Measurements from ENCODE around the gene SEMA3E. TPM values are rescaled to one million over a fixed set of nuclear protein-coding genes. Genes with fewer than 3 reads are reported as not detected.

SEMA3E gene
- total RNA-seq, 1 donor from 2014 or later: 1.3 TPM

DNA sequence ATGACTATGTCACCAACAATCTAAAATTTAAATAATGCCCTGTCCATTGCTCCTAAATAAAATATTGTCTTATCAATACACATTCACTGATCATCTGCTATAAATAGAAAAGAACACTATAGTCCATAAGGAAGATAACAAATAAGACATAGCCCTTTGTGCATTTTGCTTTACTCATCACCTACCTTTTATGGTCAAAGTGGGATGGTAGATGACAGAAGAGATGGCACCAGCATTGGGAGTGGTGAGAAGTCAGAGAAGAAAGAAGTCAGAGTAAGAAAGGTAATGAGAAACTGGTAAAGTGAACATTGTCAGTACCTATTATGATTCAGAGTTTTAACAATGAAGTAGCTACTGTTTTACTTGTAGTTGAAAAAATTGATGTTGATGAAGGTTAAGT, 31.1 kb downstream of the SEMA3E start:
- Mint-ChIP-seq H3K27me3 (ENCODE audit: low read depth) (no peaks in the 10 kb centered on the region), H3K4me1 (no peaks in the 10 kb centered on the region), H3K9me3 (peaks cover 14% of the 10 kb centered on the region), H3K36me3 (no peaks in the 10 kb centered on the region), H3K4me3 (no peak overlapping the region), H3K27ac (no peak overlapping the region)
- no peak for DNase-seq (ENCODE audit: low spot score in 2 of 2, unreplicated experiment in 2 of 2)
- TF ChIP-seq, protein P1, sequence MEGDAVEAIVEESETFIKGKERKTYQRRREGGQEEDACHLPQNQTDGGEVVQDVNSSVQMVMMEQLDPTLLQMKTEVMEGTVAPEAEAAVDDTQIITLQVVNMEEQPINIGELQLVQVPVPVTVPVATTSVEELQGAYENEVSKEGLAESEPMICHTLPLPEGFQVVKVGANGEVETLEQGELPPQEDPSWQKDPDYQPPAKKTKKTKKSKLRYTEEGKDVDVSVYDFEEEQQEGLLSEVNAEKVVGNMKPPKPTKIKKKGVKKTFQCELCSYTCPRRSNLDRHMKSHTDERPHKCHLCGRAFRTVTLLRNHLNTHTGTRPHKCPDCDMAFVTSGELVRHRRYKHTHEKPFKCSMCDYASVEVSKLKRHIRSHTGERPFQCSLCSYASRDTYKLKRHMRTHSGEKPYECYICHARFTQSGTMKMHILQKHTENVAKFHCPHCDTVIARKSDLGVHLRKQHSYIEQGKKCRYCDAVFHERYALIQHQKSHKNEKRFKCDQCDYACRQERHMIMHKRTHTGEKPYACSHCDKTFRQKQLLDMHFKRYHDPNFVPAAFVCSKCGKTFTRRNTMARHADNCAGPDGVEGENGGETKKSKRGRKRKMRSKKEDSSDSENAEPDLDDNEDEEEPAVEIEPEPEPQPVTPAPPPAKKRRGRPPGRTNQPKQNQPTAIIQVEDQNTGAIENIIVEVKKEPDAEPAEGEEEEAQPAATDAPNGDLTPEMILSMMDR (IDR thresholded peaks at IDR 0.05; ENCODE audit: unreplicated experiment): no peak

DNA sequence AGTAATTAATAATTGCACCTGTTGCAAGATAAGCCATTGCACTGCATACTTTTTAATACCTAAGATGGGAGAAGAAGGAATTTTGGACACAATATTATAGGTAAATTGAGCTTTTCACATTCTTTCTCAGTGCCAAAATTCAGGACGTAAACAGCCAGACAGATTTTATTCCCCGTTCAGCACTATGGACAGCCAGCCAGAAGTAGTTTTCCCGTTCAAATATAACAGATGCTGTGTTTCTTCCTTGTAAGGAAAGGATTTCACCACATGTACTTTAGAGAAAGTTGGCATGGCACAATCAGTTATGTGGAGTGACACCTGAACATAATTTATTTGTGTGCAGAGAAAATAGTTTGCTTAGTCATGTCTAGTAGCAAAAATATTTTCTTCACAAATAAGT, 34.8 kb downstream of the SEMA3E start:
- no peak for DNase-seq (ENCODE audit: low spot score in 2 of 2, unreplicated experiment in 2 of 2)
- no peaks in the 10 kb centered on the region for H3K27me3 Mint-ChIP-seq (ENCODE audit: low read depth)
- no peak overlapping the region for H3K27ac Mint-ChIP-seq
- H3K4me1 Mint-ChIP-seq: peaks cover 2% of the 10 kb centered on the region
- no peak overlapping the region for H3K4me3 Mint-ChIP-seq
- H3K36me3 Mint-ChIP-seq: no peaks in the 10 kb centered on the region
- TF ChIP-seq, protein P1 (IDR thresholded peaks at IDR 0.05; ENCODE audit: unreplicated experiment): no peak
- no peaks in the 10 kb centered on the region for H3K9me3 Mint-ChIP-seq

DNA sequence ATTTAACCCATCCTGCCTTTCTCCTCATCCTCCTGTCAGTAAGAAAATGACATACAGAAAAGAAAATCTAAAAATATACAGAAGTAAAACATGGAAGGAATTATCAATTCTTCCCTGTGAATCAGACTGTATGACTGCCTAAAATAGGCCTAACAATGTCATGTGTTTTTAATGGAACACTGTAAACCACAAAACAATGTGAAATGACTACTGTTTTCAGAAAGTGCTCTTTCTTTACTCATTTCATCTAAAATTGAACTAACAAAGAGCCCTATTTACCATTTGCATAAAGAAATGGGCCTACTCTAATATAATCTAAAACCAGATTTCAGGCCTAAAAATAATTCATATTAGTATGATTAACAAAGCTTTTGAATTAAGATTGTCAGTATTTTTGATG, 35.7 kb downstream of the SEMA3E start:
- Mint-ChIP-seq H3K9me3 (no peaks in the 10 kb centered on the region), H3K36me3 (no peaks in the 10 kb centered on the region), H3K27me3 (ENCODE audit: low read depth) (no peaks in the 10 kb centered on the region), H3K4me1 (peaks cover 2% of the 10 kb centered on the region), H3K4me3 (no peak overlapping the region), H3K27ac (no peak overlapping the region)
- no peak for DNase-seq (ENCODE audit: low spot score in 2 of 2, unreplicated experiment in 2 of 2)
- TF ChIP-seq, protein P1 (IDR thresholded peaks at IDR 0.05; ENCODE audit: unreplicated experiment): no peak

DNA sequence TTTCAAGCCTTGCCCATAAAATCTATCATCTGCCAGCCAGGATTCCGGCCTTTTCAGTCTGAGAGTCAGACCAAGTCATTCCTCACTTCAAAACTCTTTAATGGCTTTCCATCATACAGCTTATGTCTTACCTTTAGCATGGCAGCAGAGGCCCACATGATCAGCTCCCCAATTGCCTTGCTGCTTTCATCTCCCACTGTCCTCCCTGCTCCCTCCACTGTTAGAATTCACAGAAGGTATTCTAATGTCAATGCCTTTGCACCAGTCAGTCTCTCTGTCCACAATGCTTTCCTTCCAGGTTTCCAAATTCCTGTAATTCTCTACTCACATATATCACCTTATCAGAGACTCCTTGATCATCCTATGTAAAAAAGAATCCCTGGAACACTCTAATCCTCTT, 37.2 kb downstream of the SEMA3E start:
- TF ChIP-seq, protein P1 (IDR thresholded peaks at IDR 0.05; ENCODE audit: unreplicated experiment): no peak
- no peak overlapping the region for H3K4me3 Mint-ChIP-seq
- H3K36me3 Mint-ChIP-seq: no peaks in the 10 kb centered on the region
- DNase-seq (ENCODE audit: low spot score in 2 of 2, unreplicated experiment in 2 of 2): no peak
- peaks cover 2% of the 10 kb centered on the region for H3K4me1 Mint-ChIP-seq
- no peaks in the 10 kb centered on the region for H3K9me3 Mint-ChIP-seq
- no peaks in the 10 kb centered on the region for H3K27me3 Mint-ChIP-seq (ENCODE audit: low read depth)
- H3K27ac Mint-ChIP-seq: no peak overlapping the region

DNA sequence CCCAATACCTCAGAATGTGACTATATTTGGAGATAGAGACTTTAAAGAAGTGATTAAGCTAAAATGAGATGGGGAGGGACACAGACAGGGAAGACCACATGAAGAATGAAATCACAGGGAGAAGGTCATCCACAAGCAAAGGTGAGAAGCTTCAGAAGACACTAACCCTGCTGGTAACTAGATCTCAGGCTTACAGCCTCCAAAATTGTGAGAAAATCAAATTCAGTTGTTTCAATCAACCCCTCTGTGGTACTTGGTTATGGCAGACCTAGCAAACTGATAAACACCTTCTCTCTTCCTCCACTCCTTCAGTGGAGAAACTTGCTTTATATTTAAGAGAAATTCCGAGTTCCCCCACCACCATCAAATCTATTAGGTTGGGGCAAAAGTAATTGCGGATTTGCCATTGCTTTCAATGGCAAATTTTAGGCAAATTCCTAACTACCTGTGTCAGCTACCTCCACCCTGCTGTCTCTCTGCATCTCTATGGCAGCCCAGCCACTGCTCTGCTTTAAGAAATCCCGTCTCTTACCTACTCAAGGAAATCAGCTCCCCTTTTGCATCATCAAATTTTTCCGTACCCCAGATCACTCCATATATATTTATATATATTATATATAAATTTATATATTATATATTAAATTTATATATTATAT, 38.2 kb downstream of the SEMA3E start:
- no peak overlapping the region for H3K27ac Mint-ChIP-seq
- TF ChIP-seq, protein P1 (IDR thresholded peaks at IDR 0.05; ENCODE audit: unreplicated experiment): no peak
- no peaks in the 10 kb centered on the region for H3K36me3 Mint-ChIP-seq
- no peaks in the 10 kb centered on the region for H3K9me3 Mint-ChIP-seq
- peaks cover 2% of the 10 kb centered on the region for H3K4me1 Mint-ChIP-seq
- H3K4me3 Mint-ChIP-seq: no peak overlapping the region
- no peak for DNase-seq (ENCODE audit: low spot score in 2 of 2, unreplicated experiment in 2 of 2)
- no peaks in the 10 kb centered on the region for H3K27me3 Mint-ChIP-seq (ENCODE audit: low read depth)

DNA sequence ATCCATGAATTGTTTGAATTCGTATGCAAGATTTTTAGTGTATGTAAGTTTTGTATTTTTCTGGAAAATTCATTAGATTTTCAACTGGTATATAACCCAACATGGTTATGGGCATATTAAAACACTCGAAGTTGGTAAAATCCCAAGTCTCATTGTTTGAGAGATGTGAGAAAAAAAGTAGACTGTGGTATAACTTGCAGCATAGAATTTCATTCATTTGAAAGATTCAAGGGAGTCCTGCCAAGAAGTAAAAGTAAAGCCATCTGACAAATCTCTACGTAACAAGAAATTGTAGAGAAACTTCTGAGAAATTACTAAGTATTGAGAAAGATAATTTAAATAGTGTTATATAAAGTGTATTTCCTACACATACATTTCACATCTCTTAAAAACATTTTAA, 40.2 kb downstream of the SEMA3E start:
- Mint-ChIP-seq H3K36me3 (no peaks in the 10 kb centered on the region), H3K27me3 (ENCODE audit: low read depth) (no peaks in the 10 kb centered on the region), H3K4me1 (peaks cover 2% of the 10 kb centered on the region), H3K9me3 (no peaks in the 10 kb centered on the region), H3K27ac (no peak overlapping the region), H3K4me3 (no peak overlapping the region)
- DNase-seq (ENCODE audit: low spot score in 2 of 2, unreplicated experiment in 2 of 2): no peak
- TF ChIP-seq, protein P1 (IDR thresholded peaks at IDR 0.05; ENCODE audit: unreplicated experiment): no peak
